Upper lobe of left lung (tissue), 6 donors: ENCODE measurements around the gene SCAF11. TPM values are rescaled to one million over a fixed set of nuclear protein-coding genes. Genes with fewer than 3 reads are reported as not detected.

Source experiments
- ATAC-seq, 2 donors: fragments of 200-7000 bp; cut with Tn5 transposase; one replicate each; pipeline ENCODE4 v1.9.1; 2022; ENCODE audit warnings: mild to moderate bottlenecking in 2 of 2, moderate library complexity in 2 of 2; ENCODE audit not compliant: low FRiP score in 2 of 2
- DNase-seq, 2 donors: peaks; one replicate each; pipeline ENCODE4 v3.0.0-alpha.2; 2019 to 2020
- H3K27ac ChIP-seq, 4 donors: fragments of 200-600 bp; sonication (generic); one replicate each; pipeline ENCODE4 v1.5.1; 2016 to 2019
- H3K27me3 ChIP-seq, 4 donors: fragments of 200-600 bp; sonication (generic); one replicate each; pipeline ENCODE4 v1.5.1; 2017 to 2019
- H3K36me3 ChIP-seq, 4 donors: fragments of 200-600 bp; sonication (generic); one replicate each; pipeline ENCODE4 v1.5.1; 2016 to 2019
- H3K4me1 ChIP-seq, 4 donors: fragments of 200-600 bp; sonication (generic); one replicate each; pipeline ENCODE4 v1.5.1; 2018 to 2019
- H3K4me3 ChIP-seq, 4 donors: fragments of 200-600 bp; sonication (generic); one replicate each; pipeline ENCODE4 v1.5.1; 2017 to 2019; ENCODE audit warnings: mild to moderate bottlenecking in 2 of 4, moderate library complexity in 1 of 4
- H3K9me3 ChIP-seq, 4 donors: fragments of 200-600 bp; sonication (generic); one replicate each; pipeline ENCODE4 v1.5.1; 2018 to 2019
- CTCF ChIP-seq, 6 experiments: fragments of 450-650 bp in 4 of 6; fragments of 200-600 bp in 2 of 6; sonication (generic) in 2 of 6; IDR thresholded peaks; one replicate each; pipeline ENCODE4 v1.5.1; 2016 to 2019; ENCODE audit warnings: antibody characterized with exemption in 6 of 6
- EP300 ChIP-seq, 4 donors: sonication (generic); formaldehyde crosslinking; IDR thresholded peaks; one replicate each; pipeline ENCODE4 v1.5.1; 2017; ENCODE audit warnings: antibody characterized with exemption in 4 of 4, control low read depth in 2 of 4
- POLR2A ChIP-seq, 4 donors: fragments of 450-650 bp; IDR thresholded peaks; one replicate each; pipeline ENCODE4 v1.5.1; 2016 to 2017; ENCODE audit warnings: antibody characterized with exemption in 4 of 4, mild to moderate bottlenecking in 2 of 4
- POLR2AphosphoS5 ChIP-seq, 2 donors: sonication (generic); formaldehyde crosslinking; IDR thresholded peaks; one replicate each; pipeline ENCODE4 v1.5.1; 2017; ENCODE audit warnings: antibody characterized with exemption in 2 of 2
- WGBS, 2 donors: methylation state at CpG; one replicate each; pipeline ENCODE4 v1.1.5; 2017 to 2018; 5-methylcytosine and 5-hydroxymethylcytosine counted together
- total RNA-seq, 6 donors: library from RNA; depleted of rRNA in 4 of 6; stranded (reverse); fragments of >200 nt in 4 of 6; gene quantifications; one replicate each; pipeline versions ENCODE4 v1.1.0 to v1.2.1, GENCODE V29; 2016 to 2021
- donor health status: DM: no; HTN: no; CAD: no; lungs with moderate emphysema.
- donor health status: DM: no; HTN: yes; CAD: no; lungs with severe emphysema.

Gene SCAF11
- total RNA-seq, 6 donors from 2014 or later, result 98.5 to 264 (median 109) TPM

GRCh38 chr12:45973526-45973925 is 16.8 kb downstream of the SCAF11 start:
- Histone ChIP-seq H3K27ac (no peak overlapping the region), H3K4me3 (no peak overlapping the region), H3K4me1 (peaks cover 16 to 58% (median 41%) of the 10 kb centered on the region in 4 donors), H3K9me3 (no peaks in the 10 kb centered on the region), H3K27me3 (no peaks in the 10 kb centered on the region), H3K36me3 (peaks cover 0 to 20% (median 0%) of the 10 kb centered on the region in 4 donors)
- DNase-seq (no peak), ATAC-seq (no peak)
- 38 to 49% methylated on average over 2 of the region's 2 CpGs for WGBS, 2 donors
- no peak for TF ChIP-seq EP300 (IDR thresholded peaks at IDR 0.05)
- TF ChIP-seq CTCF (IDR thresholded peaks at IDR 0.05), result no peak
- no peak for TF ChIP-seq POLR2A (IDR thresholded peaks at IDR 0.05)
- TF ChIP-seq POLR2AphosphoS5 (IDR thresholded peaks at IDR 0.05), result no peak

- Histone ChIP-seq H3K4me1 (peaks cover 22 to 70% (median 46%) of the 10 kb centered on the region in 4 donors), H3K36me3 (peaks cover 0 to 20% (median 0%) of the 10 kb centered on the region in 4 donors), H3K27ac (no peak overlapping the region), H3K4me3 (no peak overlapping the region), H3K27me3 (no peaks in the 10 kb centered on the region), H3K9me3 (no peaks in the 10 kb centered on the region)
- no peak for ATAC-seq
- TF ChIP-seq POLR2AphosphoS5 (IDR thresholded peaks at IDR 0.05) (no peak), POLR2A (IDR thresholded peaks at IDR 0.05) (no peak), CTCF (IDR thresholded peaks at IDR 0.05) (no peak), EP300 (IDR thresholded peaks at IDR 0.05) (no peak)
- 100% methylated on average over 1 of the region's 1 CpG for WGBS, 2 donors
- DNase-seq, result no peak
Measured at GRCh38 chr12:45970391-45970790, 20.0 kb downstream of the SCAF11 start.

GRCh38 chr12:45969084-45969483 is 21.3 kb downstream of the SCAF11 start:
- 62 to 64% methylated on average over 2 of the region's 2 CpGs for WGBS, 2 donors
- no peak for ATAC-seq

GRCh38 chr12:45966486-45966885 is 23.9 kb downstream of the SCAF11 start:
- H3K27me3 ChIP-seq, result no peaks in the 10 kb centered on the region
- no peak overlapping the region for H3K4me3 ChIP-seq
- 19 to 32% methylated on average over 1 of the region's 1 CpG for WGBS, 2 donors
- no peaks in the 10 kb centered on the region for H3K9me3 ChIP-seq
- TF ChIP-seq POLR2AphosphoS5 (IDR thresholded peaks at IDR 0.05), result no peak
- TF ChIP-seq POLR2A (IDR thresholded peaks at IDR 0.05), result no peak
- TF ChIP-seq EP300 (IDR thresholded peaks at IDR 0.05), result no peak
- TF ChIP-seq CTCF (IDR thresholded peaks at IDR 0.05), result no peak
- no peak overlapping the region for H3K27ac ChIP-seq
- H3K4me1 ChIP-seq, result peaks cover 20 to 43% (median 24%) of the 10 kb centered on the region in 4 donors
- ATAC-seq (peak in 1 of 2 donors; percentile 94), DNase-seq (no peak)
- H3K36me3 ChIP-seq, result peaks cover 0 to 20% (median 4%) of the 10 kb centered on the region in 4 donors

More at GRCh38 chr12:45969084-45969483, 21.3 kb downstream of the SCAF11 start:
- no peak for DNase-seq
- Histone ChIP-seq H3K36me3 (peaks cover 0 to 14% (median 0%) of the 10 kb centered on the region in 4 donors), H3K9me3 (no peaks in the 10 kb centered on the region), H3K4me1 (peaks cover 27 to 60% (median 40%) of the 10 kb centered on the region in 4 donors), H3K4me3 (no peak overlapping the region), H3K27me3 (no peaks in the 10 kb centered on the region), H3K27ac (no peak overlapping the region)
- TF ChIP-seq EP300 (IDR thresholded peaks at IDR 0.05), result no peak
- TF ChIP-seq POLR2A (IDR thresholded peaks at IDR 0.05), result no peak
- no peak for TF ChIP-seq POLR2AphosphoS5 (IDR thresholded peaks at IDR 0.05)
- no peak for TF ChIP-seq CTCF (IDR thresholded peaks at IDR 0.05)
